PC-3 (cell line): ENCODE data around the gene SIL1. TPM values are rescaled to one million over a fixed set of nuclear protein-coding genes. Genes with fewer than 3 reads are reported as not detected.

ENCODE experiments used
- ATAC-seq: fragments of 200-7000 bp; cut with Tn5 transposase; 2 replicates; pipeline ENCODE4 v1.9.1; 2020; ENCODE audit warnings: mild to moderate bottlenecking, moderate library complexity
- BruUV-seq: library from RNA; stranded (reverse); fragments of 400-500 nt; replicated peaks from 2 replicates; lab custom pipeline; 2021; lab: Mats Ljungman, UMichigan
- CTCF ChIA-PET: fragments of 300-600 bp; sonication (Branson Sonifier 250); formaldehyde crosslinking; loops from one replicate; lab custom pipeline; 2022; ENCODE audit warnings: antibody characterized with exemption; lab: Charles Lee
- POLR2A ChIA-PET: fragments of 300-600 bp; sonication (Branson Sonifier 250); formaldehyde crosslinking; loops from one replicate; lab custom pipeline; 2022; ENCODE audit warnings: antibody characterized with exemption; ENCODE audit not compliant: unreplicated experiment; lab: Charles Lee
- DNase-seq: peaks from one replicate; pipeline ENCODE4 v3.0.0-alpha.2; 2015
- H2AFZ ChIP-seq: fragments of 300-600 bp; sonication (generic); 2 replicates; pipeline ENCODE4 v1.6.0; 2016; ENCODE audit warnings: antibody characterized with exemption, low read length
- H3F3A ChIP-seq: fragments of 300-600 bp; sonication (generic); one replicate; pipeline ENCODE4 v1.6.0; 2017; ENCODE audit warnings: antibody characterized with exemption, low read length, control low read depth, mild to moderate bottlenecking; ENCODE audit not compliant: unreplicated experiment
- H3K27ac ChIP-seq: fragments of 300-600 bp; sonication (generic); 2 replicates; pipeline ENCODE4 v1.5.1; 2016; ENCODE audit warnings: mild to moderate bottlenecking, low read length
- H3K27me3 ChIP-seq: fragments of 300-600 bp; sonication (generic); 2 replicates; pipeline ENCODE4 v1.6.1; 2016; ENCODE audit warnings: low read length, mixed read lengths
- H3K36me3 ChIP-seq: fragments of 300-600 bp; sonication (generic); 2 replicates; pipeline ENCODE4 v1.6.1; 2016; ENCODE audit warnings: low read depth, mixed run types, low read length, mixed read lengths
- H3K4me1 ChIP-seq: fragments of 300-600 bp; sonication (generic); 2 replicates; pipeline ENCODE4 v1.5.1; 2016; ENCODE audit warnings: low read length; ENCODE audit not compliant: insufficient read depth
- H3K4me2 ChIP-seq: fragments of 300-600 bp; sonication (generic); 2 replicates; pipeline ENCODE4 v1.6.0; 2016; ENCODE audit warnings: low read length
- H3K4me3 ChIP-seq: fragments of 300-600 bp; sonication (generic); 2 replicates; pipeline ENCODE4 v1.5.1; 2016; ENCODE audit warnings: mild to moderate bottlenecking, low read length, mixed read lengths
- H3K79me2 ChIP-seq: fragments of 300-600 bp; sonication (generic); 2 replicates; pipeline ENCODE4 v1.6.1; 2017; ENCODE audit warnings: low read length, mixed read lengths
- H3K9ac ChIP-seq: fragments of 300-600 bp; sonication (generic); 2 replicates; pipeline ENCODE4 v1.6.0; 2016; ENCODE audit warnings: mild to moderate bottlenecking, low read length
- H3K9me2 ChIP-seq: fragments of 300-600 bp; sonication (generic); replicated peaks from 2 replicates; pipeline ENCODE4 v1.6.1; 2016; ENCODE audit warnings: mixed run types, low read length, mixed read lengths
- H3K9me3 ChIP-seq: fragments of 300-600 bp; sonication (generic); 2 replicates; pipeline ENCODE4 v1.6.1; 2016; ENCODE audit warnings: low read length, mixed read lengths
- H4K20me1 ChIP-seq: fragments of 300-600 bp; sonication (generic); 2 replicates; pipeline ENCODE4 v1.6.1; 2016; ENCODE audit warnings: low read length, mixed read lengths
- EZH2 ChIP-seq: fragments of 300-600 bp; sonication (generic); IDR thresholded peaks from one replicate; pipeline ENCODE4 v1.6.1; 2017; ENCODE audit warnings: antibody characterized with exemption, mild to moderate bottlenecking, low read length; ENCODE audit not compliant: unreplicated experiment
- EZH2phosphoT487 ChIP-seq: fragments of 300-600 bp; sonication (generic); IDR thresholded peaks from 2 replicates; pipeline ENCODE4 v1.6.1; 2018; ENCODE audit warnings: mild to moderate bottlenecking, antibody characterized with exemption, low read length, borderline replicate concordance
- intact Hi-C: fragments of 100-400 bp; cut with micrococcal nuclease; formaldehyde crosslinking; loops from 2 replicates; pipeline ENCODE4 v1.9.0; 2023
- total RNA-seq: library from RNA; depleted of rRNA; stranded (reverse); fragments of >200 nt; gene quantifications from 2 replicates; pipeline ENCODE4 v1.2.3, GENCODE V29; 2014
- TF ChIP-seq, protein P1 (sequence below): fragments of 300-600 bp; sonication (generic); conservative IDR thresholded peaks from 2 replicates; pipeline ENCODE4 v1.5.1; 2017; ENCODE audit warnings: antibody characterized with exemption, low read depth, mild to moderate bottlenecking, low read length

Gene SIL1
- total RNA-seq, 1 experiment from 2014 or later: 7.9 TPM

DNA sequence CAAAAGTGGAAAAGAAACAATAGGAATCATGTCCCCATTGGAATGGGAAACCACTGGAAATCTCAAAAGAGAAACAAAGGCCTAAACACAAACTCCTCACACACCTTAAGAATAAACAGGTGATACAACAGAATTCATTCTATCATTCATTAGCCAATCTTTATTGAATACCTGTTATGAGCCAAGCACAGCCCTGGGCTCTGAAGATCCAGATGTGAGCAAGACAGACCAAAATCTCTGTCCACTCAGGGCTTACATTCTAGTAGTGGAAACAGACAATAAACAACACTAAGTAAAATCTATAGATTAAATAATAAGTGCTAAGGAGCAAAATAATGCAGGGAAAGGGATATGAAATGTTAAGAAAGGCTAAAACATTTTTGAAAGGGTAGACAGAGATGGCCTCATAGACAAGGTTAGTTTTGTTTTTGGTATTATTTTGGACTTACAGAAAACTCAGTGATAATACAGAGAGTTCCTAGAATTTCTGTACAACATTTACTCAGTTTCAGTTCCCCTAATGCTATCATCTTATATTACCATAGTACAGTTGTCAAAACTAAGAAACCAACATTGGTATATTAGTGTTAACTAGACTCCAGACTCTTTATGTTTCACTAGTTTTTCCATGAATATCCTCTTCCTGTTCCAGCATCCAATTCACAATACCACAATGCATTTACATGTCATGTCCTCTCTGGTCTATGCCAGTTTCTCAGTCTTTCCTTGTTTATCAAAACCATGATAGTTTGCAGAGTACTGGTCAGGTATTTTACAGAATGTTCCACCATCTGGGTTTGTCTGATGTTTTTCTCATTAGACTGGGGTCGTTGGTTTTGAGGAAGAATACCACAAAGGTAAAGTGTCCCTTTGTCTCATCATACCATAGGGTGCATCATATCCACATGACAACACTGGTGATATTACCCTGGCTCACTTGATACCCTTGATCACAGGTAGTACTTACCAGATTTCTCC, 103.7 kb downstream of the SIL1 start:
- H3K9me3 ChIP-seq: no peaks in the 10 kb centered on the region
- intact Hi-C loops: no loop called here
- H3K36me3 ChIP-seq: no peaks in the 10 kb centered on the region
- H3K4me1 ChIP-seq: no peaks in the 10 kb centered on the region
- ChIA-PET CTCF (no interaction called here), POLR2A (no interaction called here)
- no peaks in the 10 kb centered on the region for H3K9me2 ChIP-seq
- H3K79me2 ChIP-seq: no peaks in the 10 kb centered on the region
- no peaks in the 10 kb centered on the region for H3F3A ChIP-seq
- no peak overlapping the region for H3K4me3 ChIP-seq
- no peak for DNase-seq
- no peak overlapping the region for H3K4me2 ChIP-seq
- ATAC-seq: no peak
- no TSS peak for BruUV-seq
- H2AFZ ChIP-seq: no peak overlapping the region
- H4K20me1 ChIP-seq: no peaks in the 10 kb centered on the region
- no peak overlapping the region for H3K27ac ChIP-seq
- no peaks in the 10 kb centered on the region for H3K27me3 ChIP-seq
- no peak overlapping the region for H3K9ac ChIP-seq
- TF ChIP-seq EZH2phosphoT487: no peak
- TF ChIP-seq, protein P1, sequence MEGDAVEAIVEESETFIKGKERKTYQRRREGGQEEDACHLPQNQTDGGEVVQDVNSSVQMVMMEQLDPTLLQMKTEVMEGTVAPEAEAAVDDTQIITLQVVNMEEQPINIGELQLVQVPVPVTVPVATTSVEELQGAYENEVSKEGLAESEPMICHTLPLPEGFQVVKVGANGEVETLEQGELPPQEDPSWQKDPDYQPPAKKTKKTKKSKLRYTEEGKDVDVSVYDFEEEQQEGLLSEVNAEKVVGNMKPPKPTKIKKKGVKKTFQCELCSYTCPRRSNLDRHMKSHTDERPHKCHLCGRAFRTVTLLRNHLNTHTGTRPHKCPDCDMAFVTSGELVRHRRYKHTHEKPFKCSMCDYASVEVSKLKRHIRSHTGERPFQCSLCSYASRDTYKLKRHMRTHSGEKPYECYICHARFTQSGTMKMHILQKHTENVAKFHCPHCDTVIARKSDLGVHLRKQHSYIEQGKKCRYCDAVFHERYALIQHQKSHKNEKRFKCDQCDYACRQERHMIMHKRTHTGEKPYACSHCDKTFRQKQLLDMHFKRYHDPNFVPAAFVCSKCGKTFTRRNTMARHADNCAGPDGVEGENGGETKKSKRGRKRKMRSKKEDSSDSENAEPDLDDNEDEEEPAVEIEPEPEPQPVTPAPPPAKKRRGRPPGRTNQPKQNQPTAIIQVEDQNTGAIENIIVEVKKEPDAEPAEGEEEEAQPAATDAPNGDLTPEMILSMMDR: no peak
- TF ChIP-seq EZH2: no peak

DNA sequence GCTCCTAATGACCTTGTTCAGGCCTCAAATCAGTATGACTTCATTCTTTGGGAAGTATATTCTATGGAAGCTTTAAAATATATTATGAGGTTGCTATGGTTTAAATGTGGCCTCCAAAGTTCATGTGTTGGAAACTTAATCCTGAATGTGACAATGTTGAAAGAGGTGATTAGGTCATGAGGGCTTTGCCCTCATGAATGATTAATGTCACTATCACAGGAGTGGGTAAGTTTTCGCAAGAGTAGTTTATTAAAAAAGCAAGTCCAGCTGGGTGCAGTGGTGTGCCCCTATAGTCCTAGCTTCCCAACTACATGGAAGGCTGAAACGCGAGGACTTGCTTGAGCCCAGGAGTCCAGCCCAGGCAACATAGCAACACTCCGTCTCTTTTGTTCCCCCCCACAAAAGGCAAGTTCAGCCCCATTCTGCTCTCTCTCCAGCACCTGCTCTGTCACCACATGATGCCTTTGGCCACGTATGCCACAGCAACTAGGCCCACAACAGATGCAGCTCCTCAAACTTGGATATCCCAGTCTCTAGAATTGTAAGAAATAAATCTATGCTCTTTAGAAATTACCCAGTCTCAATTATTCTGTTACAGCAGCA, 105.3 kb downstream of the SIL1 start:
- BruUV-seq: no TSS peak
- DNase-seq (no peak), ATAC-seq (no peak)
- Histone ChIP-seq H2AFZ (no peak overlapping the region), H3F3A (no peaks in the 10 kb centered on the region), H3K27me3 (no peaks in the 10 kb centered on the region), H3K36me3 (no peaks in the 10 kb centered on the region), H3K9ac (no peak overlapping the region), H3K79me2 (no peaks in the 10 kb centered on the region), H3K27ac (no peak overlapping the region), H3K4me2 (no peak overlapping the region), H3K9me2 (no peaks in the 10 kb centered on the region), H3K4me1 (peaks cover 9% of the 10 kb centered on the region), H3K9me3 (no peaks in the 10 kb centered on the region), H4K20me1 (no peaks in the 10 kb centered on the region), H3K4me3 (no peak overlapping the region)
- TF ChIP-seq, protein P1: no peak
- TF ChIP-seq EZH2phosphoT487 (no peak), EZH2 (no peak)
- intact Hi-C loops: no loop called here
- ChIA-PET POLR2A (no interaction called here), CTCF (no interaction called here)
